ENCODE data around the gene BAD. TPM values are rescaled to one million over a fixed set of nuclear protein-coding genes. Genes with fewer than 3 reads are reported as not detected.
"Not testable (repeated sequence)": the region's sequence is repeated elsewhere in the genome, so short reads cannot be mapped to it uniquely, and the experiment has no call there.

Gene BAD
- total and polyA plus RNA-seq, 12 donors: 9.5 to 219 (median 101) TPM

DNA sequence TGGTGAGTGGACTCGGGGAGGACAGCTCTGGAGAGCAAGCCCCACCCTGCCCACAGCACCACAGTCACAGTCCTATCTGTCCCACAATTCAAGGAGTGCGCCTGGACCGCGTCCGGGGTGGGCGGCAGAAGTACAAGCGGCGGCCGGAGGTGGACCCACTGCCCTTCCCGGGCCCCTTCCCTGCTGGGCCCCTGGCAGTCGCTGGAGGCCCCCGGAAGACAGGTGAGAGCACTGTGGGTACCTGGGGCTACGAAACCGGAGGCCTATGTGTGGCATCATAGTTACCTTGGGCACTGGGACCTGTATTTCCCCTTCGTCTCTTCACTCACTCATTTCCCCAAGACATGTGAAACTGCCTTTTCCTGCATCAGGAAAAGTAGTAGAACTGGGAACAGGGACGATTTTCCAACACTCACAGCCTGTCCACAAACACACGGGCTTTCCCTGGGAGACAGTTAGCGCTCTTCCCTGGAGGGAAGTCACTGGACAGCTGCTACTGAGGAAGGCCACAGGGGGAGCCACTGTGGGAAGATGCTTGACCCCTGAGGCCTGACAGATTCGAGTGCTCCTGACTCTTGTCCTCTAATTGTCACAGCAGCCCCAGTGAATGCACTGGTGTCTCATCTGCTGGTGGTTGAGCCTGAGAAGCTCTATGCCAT is 29.8 kb upstream of the BAD start:
- Histone ChIP-seq H3K4me3 (no peak overlapping the region), H3K27me3 (no peaks in the 10 kb centered on the region), H3K9me3 (replicated peaks in 1 of 3) (no peaks in the 10 kb centered on the region), H3K4me1 (replicated peaks in 1 of 2) (peaks cover 6 to 14% of the 10 kb centered on the region in 2 donors), H3K36me3 (replicated peaks in 1 of 2) (peaks cover 0 to 23% of the 10 kb centered on the region in 2 donors), H3K27ac (peak overlapping the region in 4 of 5 donors; percentile 41 to 85 (median 63))
- intact Hi-C loops (cut with DNase I): loop anchor here in 1 of 2 donors (5.0 kb wide), 1 partner anchor 38 kb away; no protein-coding TSS in a partner anchor
- TF ChIP-seq, protein P1, sequence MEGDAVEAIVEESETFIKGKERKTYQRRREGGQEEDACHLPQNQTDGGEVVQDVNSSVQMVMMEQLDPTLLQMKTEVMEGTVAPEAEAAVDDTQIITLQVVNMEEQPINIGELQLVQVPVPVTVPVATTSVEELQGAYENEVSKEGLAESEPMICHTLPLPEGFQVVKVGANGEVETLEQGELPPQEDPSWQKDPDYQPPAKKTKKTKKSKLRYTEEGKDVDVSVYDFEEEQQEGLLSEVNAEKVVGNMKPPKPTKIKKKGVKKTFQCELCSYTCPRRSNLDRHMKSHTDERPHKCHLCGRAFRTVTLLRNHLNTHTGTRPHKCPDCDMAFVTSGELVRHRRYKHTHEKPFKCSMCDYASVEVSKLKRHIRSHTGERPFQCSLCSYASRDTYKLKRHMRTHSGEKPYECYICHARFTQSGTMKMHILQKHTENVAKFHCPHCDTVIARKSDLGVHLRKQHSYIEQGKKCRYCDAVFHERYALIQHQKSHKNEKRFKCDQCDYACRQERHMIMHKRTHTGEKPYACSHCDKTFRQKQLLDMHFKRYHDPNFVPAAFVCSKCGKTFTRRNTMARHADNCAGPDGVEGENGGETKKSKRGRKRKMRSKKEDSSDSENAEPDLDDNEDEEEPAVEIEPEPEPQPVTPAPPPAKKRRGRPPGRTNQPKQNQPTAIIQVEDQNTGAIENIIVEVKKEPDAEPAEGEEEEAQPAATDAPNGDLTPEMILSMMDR (IDR thresholded peaks at IDR 0.05): no peak
- TF ChIP-seq POLR2A (IDR thresholded peaks at IDR 0.05): no peak
- DNase-seq: no peak
- WGBS, 4 donors: 84 to 88% (median 85%) methylated on average over 15 to 19 of the region's 19 CpGs

DNA sequence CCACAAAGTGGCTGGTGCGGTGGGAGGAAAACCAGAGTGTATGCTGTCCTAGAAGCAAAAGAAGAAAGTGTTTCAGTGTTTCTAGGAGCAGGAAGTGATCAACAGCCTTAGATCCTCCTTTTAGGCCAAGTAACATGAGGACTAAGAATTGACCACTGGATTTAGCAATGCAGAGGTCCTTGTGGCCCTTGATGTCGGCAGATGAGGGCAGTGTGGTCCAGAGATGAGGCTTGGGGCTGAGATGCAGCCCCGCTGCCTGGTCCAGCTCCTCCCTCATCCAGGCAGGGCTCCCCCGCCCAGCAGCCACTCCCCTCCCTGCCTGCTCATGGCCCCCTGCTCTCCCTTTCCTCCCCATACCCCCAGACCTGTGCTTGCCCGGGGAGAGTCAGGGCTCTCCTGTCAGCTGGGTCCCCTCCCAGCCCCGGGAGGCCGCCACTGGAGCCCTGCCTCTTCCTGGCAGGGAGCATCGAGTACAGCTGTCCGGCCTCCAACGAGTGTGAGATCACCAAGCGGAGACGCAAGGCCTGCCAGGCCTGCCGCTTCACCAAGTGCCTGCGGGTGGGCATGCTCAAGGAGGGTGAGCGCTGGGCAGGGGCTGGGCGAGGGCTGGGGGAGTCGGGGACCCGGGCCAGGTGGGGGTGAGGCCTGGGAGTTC is 29.2 kb upstream of the BAD start:
- peak overlapping the region in 4 of 5 donors; percentile 41 to 85 (median 63) for H3K27ac ChIP-seq
- peak in 5 of 7 donors; percentile 60 to 81 (median 70) for DNase-seq
- peaks cover 0 to 9% of the 10 kb centered on the region in 2 donors for H3K4me1 ChIP-seq (replicated peaks in 1 of 2)
- TF ChIP-seq, protein P1 (IDR thresholded peaks at IDR 0.05): no peak
- peak in 1 of 2 donors; percentile 38 for TF ChIP-seq POLR2A (IDR thresholded peaks at IDR 0.05)
- intact Hi-C loops (cut with DNase I): loop anchor here in 1 of 2 donors (5.0 kb wide), 1 partner anchor 39 kb away; no protein-coding TSS in a partner anchor
- WGBS, 4 donors: 66 to 76% (median 69%) methylated on average over 13 to 18 of the region's 18 CpGs
- H3K4me3 ChIP-seq: no peak overlapping the region
- H3K36me3 ChIP-seq (replicated peaks in 1 of 2): peaks cover 0 to 23% of the 10 kb centered on the region in 2 donors
- H3K27me3 ChIP-seq: no peaks in the 10 kb centered on the region
- no peaks in the 10 kb centered on the region for H3K9me3 ChIP-seq (replicated peaks in 1 of 3)

DNA sequence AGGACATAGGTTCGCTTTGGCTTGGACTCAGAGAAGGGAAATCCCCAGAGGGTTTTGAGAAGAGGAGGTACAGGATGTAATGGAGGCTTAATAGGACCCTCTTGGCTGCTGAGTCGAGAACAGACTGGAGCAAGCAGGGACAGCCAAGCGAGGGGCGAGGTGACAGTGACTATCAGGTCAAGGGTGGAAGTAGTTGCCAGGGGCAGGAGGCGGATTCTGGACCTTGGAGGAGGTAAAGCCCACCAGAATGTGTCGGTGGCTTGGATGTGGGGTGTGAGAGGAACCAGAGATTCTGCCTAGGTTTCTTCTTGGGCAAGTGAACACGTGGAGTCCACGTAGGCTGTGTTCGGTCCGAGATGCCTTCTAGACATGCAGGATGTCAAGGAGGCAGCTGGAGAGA is 28.5 kb upstream of the BAD start:
- intact Hi-C loops (cut with DNase I): loop anchor here in 1 of 2 donors (5.0 kb wide), 1 partner anchor 39 kb away; no protein-coding TSS in a partner anchor
- DNase-seq: no peak
- peaks cover 0 to 23% of the 10 kb centered on the region in 2 donors for H3K36me3 ChIP-seq (replicated peaks in 1 of 2)
- peaks cover 0 to 9% of the 10 kb centered on the region in 2 donors for H3K4me1 ChIP-seq (replicated peaks in 1 of 2)
- 87 to 93% (median 88%) methylated on average over 9 to 10 of the region's 10 CpGs for WGBS, 4 donors
- no peak overlapping the region for H3K4me3 ChIP-seq
- H3K27ac ChIP-seq: peak overlapping the region in 2 of 5 donors; percentile 81 to 85
- H3K9me3 ChIP-seq (replicated peaks in 1 of 3): no peaks in the 10 kb centered on the region
- no peaks in the 10 kb centered on the region for H3K27me3 ChIP-seq
- TF ChIP-seq POLR2A (IDR thresholded peaks at IDR 0.05): no peak
- TF ChIP-seq, protein P1 (IDR thresholded peaks at IDR 0.05): no peak

DNA sequence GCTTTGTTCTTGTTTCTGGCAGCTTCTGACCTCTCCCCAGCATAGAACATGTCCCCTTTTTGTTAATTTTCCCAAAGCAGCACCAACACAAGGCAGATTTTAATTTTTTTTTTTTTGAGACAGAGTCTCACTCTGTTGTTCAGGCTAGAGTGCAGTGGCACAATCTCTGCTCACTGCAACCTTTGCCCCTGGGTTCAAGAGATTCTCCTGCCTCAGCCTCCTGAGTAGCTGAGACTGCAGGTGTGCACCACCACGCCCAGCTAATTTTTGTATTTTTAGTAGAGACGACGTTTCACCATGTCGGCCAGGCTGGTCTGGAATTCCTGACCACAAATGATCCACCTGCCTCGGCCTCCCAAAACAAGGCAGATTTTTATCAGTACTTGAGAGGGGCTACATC is 23.3 kb upstream of the BAD start:
- H3K27me3 ChIP-seq; H3K36me3 ChIP-seq (replicated peaks in 1 of 2); intact Hi-C loops (cut with DNase I); DNase-seq; H3K9me3 ChIP-seq (replicated peaks in 1 of 3); H3K27ac ChIP-seq; H3K4me3 ChIP-seq: not testable (repeated sequence)
- peaks cover 9 to 22% of the 10 kb centered on the region in 2 donors for H3K4me1 ChIP-seq (replicated peaks in 1 of 2)
- WGBS, 4 donors: 87 to 97% (median 93%) methylated on average over 5 of the region's 5 CpGs
